Fibroblast of gingiva (primary cell): Measurements from ENCODE around the gene B3GALNT2.
A peak's percentile ranks its signal among the peaks of the same experiment; 100 is the strongest.
"Not testable (repeated sequence)": the region's sequence is repeated elsewhere in the genome, so short reads cannot be mapped to it uniquely, and the experiment has no call there.

Experiments
- DNase-seq: peaks from one replicate; pipeline ENCODE4 v3.0.0-alpha.2; 2011; ENCODE audit warnings: low read depth

The B3GALNT2 gene

DNA sequence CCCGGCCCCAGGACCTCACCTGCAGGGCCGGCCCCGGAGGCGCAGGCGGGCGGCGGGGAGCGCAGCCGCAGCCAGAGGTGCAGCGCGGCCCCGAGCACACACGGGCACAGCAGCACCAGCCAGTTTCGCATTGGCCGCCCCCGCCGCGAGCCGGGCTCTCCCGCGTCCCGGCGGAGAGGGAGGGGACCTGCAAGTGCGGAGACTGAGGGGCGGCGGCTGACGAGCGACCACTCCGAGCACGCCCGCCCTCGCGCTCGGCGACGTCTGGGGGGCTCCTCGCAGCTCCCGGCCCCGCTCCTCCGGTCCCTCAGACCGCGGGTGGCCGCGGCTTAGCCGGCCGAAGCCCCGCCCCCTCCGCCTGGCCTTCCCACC lies at the start of gene B3GALNT2:
Gene B3GALNT2 (minus strand): TSS at position 331 of the 372 bp plus-strand sequence. CDS start 200 bp downstream, at position 131.
- no peak for DNase-seq

DNA sequence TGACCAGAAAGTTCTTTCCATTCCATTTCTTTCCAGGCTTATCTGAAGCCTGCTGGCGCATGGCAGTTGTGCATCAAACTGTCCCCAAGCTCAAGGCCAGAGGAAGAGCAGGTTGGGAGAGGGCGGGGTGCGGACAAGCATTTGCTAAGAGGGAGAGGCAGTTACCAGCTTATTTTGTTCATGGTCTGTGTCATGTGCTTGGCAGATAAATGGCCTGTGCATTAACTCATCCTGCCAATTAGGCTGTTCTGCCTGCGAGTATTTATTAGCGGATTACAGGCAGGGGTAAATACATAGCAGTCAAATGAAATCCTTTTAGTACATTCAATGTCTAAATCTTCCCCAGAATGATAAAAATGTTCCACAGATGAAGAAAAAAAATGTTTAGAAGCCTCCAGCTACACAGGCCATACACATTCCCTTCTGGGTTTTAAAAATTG lies 48.9 kb upstream of the B3GALNT2 start:
- DNase-seq: no peak

DNA sequence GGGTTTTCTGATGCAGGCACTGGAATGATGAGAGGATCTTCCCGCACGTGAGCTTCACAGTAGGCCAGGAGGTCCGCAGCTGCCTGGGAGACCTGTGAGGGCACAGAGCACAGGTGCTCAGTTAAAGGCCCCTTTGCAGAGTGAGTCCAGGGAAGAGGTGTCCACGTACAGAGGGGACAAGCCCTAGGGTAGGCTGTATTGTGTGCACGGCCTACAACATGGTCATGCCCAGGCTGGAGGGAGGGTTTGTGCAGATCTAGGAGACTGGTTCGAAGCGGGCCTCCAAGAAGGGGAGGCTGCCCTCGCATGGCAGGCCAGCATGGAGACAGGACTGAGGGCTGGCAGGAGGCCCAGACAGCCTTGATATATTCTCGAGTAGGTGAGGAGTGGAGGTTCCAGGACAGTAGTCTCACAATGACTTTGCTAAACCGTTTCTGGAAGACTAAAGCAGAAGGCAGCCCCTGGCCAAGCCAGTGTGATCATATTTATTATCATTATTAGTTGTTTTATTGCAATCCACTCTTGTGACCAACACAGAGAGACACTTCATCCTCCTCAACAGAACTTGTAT lies 48.0 kb upstream of the B3GALNT2 start:
- DNase-seq: no peak

DNA sequence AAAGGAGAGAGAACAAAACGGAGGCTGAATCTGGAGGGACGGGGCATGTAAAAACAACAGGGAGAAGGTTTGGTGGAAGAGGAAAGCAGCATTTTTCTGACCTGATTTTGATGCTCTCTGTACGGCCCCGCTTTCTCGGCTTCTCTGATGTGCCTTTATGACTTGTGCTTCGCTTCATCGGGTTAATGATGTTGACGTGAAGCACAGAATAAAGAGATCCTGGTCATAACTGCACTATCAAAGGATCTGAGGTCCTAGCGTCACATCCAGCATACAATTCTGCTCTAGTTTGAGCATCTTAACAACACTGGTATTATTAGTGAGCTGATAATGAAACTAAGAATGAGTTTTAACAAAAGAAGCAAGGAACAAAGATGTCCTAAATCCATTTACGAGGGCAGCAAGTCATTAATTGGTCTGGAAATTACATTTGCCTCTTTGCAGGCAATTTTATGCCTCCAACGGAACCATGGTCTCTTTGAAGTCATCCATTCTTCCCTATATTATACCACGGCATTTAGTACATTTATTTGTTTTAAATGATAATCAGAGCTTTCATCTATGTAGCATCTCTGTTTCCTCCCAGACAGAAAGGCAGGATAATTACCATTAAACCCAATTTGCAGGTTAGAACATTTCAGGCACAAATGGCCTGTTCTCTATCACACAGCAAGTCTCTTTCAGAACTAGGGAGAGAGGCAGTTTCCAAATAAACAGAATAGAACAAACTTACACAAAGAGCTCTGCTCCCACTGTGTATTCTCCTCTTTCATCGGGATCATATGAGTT lies 45.3 kb upstream of the B3GALNT2 start:
- no peak for DNase-seq

DNA sequence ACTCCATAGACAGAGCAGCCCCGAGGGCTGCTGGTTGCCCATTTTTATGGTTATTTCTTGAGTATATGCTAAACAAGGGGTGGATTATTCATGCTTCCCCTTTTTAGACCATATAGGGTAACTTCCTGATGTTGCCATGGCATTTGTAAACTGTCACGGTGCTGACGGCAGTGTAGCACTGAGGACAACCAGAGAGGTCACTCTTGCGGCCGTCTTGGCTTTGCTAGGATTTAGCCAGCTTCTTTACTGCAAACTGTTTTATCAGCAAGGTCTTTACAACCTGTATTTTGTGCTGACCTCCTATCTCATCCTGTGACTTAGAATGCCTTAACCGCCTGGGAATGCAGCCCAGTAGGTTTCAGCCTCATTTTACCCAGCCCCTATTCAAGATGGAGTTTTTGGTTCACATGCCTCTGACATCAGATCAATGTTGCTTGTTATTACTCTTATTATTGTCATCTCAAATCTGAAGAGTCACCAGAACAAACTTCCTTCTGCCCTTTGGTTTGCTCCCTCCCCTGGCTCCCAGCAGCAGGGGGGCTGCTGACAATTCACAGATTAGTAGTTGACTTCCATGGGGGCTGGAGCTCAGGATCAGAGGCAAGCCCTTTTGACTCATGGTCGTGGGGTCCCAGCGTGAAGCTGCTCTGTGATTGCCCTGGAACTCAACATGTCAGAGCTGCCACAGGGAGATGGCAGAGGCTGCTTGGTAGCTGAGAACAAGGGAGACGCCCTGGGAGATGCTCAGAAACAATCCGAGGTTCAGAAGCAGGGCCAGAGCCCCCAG lies 42.3 kb upstream of the B3GALNT2 start:
- DNase-seq: not testable (repeated sequence)

DNA sequence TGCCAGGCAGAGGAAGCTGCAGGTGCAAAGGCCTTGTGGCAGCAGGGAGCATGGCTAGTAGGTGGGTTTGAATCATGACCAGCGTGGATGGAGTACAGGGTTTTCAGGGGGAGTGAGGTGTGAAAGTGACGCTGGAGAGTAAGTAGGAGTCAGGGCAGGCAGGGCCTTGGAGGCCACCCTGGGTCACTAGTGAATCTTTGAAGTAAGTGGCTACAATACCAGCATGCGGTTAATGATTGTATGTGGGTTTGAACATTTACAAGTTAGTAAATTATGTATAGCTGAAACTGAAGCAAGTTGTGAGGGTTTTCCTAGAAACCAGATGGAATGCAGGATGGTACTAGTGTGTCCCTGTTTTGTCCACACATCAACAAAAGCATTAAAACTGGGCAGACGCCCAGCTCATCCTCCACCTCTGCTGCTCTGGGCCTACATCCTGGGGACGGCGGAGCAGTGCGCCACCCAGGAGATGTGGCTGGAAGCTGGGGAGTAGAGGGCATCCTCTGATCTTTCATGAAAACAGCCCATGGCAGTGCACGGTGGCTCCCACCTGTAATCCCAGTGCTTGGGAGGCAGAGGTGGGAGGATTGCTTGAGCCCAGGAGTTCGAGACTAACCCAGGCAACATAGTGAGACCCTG lies 41.2 kb upstream of the B3GALNT2 start:
- no peak for DNase-seq

DNA sequence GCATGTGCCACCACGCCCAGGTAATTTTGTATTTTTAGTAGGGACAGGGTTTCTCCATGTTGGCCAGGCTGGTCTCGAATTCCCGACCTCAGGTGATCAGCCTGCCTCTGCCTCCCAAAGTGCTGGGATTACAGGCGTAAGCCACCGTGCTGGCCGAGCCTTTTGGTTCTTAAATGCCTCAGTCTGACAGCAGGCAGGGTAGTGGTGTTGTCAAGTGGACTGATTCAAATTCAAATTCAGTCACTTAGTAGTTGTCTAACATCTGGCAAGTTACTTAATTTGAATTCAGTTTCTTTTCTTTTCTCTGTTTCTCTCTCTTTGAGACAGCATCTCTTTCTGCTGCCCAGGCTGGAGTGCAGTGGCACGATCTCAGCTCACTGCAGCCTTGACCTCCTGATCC lies 38.6 kb upstream of the B3GALNT2 start:
- not testable (repeated sequence) for DNase-seq

DNA sequence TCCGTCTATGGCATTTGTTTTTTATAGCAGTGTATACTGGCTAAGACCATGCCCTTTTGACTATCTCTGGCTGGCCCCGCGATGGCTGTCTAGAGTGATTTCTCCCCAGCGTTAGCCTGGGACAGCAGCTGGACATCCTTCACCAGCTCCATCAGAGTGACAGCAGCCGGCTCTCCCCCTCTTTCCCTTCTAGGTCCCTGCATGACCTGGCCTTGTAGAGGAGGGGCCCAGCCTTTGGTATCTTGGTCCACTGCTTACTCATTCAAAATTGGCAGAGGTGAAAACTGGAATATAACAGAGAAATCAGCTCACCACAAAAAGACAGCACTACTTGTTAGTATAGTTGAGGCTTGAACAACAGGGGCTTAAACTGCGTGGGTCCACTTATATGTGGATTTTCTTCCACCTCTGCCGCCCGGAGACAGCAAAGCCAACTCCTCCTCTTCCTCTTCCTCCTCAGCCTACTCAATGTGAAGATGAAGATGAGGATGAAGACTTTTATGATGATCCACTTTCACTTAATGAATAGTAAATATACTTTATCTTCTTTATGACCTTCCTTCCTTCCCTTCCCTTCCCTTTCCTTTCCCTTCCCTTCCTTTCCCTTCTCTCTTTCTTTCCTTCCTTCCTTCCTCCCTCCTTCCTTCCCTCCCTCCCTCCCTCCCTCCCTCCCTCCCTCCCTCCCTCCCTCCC lies 29.4 kb upstream of the B3GALNT2 start:
- DNase-seq: no peak

DNA sequence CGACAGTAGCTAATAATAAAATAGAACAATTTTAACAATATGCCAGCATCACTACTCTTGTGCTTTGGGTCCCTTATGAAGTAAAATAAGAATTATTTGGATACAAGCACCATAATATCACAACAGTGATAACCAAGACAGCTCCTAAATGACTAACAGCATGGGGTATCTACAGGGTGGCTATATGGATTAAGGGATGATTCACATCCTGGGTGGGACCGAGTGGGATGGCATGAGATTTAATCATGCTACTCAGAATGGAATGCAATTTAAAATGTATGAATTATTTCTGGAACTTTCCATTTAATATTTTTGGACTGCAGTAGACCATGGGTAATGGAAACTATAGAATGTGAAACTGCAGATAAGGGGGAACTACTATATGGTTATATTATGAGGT lies 28.1 kb upstream of the B3GALNT2 start:
- DNase-seq: no peak

DNA sequence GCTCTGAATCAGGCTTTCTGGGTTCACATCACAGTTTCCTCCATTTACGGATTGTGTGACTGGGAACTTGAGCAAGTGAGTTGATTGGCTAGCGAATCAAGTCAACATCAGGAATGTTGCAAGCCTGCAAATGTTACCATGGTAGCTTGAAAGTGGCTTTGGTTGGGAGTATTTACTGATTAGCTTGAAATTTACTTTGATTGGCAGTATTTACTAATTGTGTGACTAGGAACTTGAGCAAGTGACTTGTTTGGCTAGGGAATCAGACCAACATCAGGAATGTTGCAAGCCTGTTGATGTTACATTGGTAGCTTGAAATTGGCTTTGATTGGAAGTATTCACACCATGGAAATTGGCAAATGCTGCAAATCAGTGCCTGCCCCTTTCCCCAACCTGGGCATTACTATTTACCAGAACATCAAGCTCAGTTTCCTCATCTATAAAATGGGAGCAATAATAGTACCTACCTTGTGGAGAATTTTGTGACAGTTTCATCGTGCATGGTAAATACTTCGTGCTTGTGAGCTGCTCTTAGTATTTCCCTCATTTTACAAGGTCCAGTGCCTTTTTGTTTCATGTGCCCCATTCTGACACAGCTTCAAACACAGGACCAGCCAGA lies 23.1 kb upstream of the B3GALNT2 start:
- DNase-seq: peak; percentile 44

DNA sequence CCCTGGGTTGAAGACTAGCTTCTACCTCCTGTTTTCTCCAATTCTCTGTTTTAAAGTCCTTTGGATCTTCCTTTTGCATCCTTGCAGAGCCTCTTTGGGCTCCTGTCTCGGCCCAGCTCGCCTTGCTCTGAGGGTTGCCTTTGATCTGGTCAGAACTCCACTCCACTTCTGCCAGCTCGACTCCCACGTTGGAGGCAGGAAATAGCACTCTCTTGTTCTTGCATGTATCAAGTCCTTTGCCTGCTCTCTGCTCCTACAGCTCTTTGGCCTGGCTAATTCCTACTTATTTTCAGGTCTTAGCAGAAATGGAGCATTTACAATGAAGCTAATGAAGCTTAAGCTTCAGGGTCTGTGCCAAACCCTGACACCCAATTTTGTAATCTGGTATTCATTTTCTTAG lies 21.1 kb upstream of the B3GALNT2 start:
- no peak for DNase-seq

DNA sequence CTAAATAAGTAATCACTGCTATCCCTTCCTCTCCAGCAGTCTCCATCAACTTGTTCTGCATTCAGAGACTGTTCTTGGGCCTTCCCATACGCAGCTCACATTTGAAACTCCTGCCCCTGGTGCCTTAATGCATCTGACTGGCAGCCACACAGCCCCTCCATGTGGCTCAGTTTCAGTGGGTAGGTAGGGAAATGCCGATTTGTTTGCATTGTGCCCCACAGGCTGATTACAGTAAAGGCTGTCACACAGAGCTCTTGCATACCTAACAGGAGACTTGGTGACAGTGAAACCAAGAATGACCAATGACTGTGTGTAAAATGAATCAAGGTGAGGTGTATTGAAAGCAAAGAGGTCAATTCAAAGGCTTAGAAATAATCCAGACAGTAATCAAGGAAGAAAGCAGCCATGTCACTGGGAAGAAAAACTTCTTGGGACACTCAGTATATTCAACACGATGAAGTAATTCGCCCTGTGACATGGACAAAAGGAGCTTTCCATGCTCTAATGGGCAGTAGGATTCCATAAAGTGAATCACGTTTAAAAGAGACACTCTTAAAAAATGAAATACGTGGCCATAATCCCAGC lies 12.7 kb upstream of the B3GALNT2 start:
- DNase-seq: no peak

DNA sequence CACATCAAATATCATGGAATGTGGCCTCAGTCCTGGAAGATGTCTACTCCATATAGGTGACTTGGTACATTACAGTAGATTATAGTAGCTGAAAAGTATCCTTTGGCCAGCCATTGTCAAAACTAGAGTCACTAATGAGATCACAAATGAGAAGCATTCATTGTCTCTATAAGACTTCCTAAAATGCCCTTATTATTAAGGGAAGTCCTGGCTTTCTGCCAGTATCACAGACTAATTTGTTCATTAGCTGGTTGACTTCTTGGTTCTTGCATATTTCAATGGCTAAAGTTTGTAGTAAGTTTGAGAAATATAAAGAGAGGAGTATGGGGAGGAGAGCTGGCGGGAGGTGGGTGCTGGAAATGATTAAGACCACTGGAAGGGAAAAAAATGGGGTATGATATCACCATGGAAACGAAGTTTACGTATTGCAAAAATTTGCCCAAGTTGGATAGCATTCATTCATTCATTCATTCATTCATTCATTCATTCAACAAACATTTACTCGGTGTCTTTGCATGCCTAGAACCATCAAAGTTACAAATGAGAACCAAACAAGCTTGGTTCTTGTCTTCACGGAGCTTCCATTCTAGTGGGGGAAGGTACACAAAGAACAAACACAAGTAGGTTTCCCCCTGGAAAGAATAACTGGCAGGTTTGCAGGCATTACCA lies 11.7 kb upstream of the B3GALNT2 start:
- DNase-seq: no peak

DNA sequence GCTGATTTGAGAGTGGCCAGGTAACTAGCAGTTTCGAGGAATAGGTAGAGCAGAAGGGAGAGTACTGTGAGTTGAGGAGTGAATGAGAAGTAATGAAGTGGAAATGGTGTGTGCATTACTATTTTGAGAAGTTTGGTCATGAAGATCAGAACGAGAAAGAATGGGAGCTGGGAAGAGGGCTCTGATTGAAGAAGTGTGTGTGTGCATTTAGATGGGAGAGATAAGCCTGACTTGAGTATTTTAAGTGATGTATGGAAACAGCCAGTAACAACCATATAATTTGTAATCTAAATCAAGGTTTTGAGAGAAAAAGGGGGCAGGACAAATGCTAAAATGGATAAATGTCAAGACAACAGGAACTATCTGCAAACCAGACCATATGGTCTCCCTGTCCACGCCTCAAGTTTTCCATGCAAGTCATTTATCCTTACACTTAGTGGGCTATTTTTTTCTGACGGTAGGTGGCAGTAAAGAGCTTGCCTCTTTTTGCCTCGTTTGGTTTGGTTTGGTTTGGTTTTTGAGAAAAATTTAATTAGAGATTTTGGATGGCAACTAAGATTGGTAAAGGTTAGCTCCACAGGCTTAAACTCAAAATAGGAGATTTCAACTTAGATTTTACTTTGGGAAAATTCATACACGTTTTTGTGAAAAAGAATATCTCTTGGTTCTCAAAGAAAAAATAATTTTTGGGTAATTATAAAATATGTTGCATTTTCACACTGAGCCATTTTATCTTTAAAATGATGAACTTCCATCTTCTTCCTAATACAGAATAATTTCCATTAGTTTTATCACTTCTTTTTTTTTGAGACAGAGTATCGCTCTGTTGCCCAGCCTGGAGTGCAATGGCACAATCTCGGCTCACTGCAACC lies 9.5 kb upstream of the B3GALNT2 start:
- peak; percentile 52 for DNase-seq

DNA sequence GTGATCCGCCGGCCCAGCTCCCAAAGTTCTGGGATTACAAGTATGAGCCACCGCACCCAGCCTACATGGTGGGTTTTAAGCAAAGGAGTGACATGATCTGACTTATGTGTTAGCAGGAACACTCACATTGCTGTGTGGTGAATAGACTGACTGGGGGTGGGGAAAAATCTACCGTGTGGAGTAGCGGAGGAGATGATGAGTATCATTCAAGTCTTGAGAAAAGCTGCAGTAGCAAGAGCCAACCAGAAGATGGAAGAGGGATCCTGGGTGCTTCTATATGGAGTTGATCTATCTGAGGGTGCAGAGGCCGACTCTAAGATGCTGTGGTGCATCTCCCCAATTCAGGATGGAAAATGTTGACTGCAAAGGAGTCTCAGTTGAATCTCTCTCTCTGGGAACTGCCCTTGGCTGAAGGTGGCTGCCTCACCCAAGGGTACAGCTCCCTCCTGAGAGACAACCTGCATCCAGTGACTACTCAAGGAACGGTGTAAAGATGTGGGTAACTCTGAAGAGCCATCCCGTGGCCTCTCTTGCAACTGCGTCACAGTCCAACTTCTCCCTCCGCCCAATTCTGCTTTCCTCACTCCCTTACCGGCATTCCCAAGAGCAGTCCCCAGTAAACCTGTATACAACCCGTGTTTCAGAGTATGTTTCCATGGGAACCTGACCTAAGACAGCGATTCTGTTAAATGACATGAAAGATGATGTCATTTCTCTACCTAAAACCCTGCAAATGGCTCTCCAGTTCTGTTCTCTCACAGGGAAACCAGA lies 7.4 kb upstream of the B3GALNT2 start:
- DNase-seq: no peak

DNA sequence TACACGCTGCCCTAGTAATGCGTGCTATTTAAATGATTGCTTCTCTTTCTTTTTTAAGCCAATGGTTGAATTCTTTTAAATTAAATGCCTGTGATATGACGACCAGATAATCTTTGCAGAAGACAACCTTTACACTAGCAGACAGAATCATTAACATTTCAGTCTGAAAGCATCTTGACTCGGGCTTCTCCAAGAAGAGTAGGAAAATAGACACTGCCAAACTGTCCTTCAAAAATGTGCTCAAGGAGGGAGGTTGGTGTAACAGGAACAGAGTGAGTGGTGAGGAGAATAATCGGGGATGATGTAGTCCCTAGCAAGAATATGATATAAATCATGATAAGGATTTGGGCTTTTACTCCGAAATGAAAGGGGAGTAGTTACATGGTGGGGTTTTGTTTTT lies 6.6 kb upstream of the B3GALNT2 start:
- DNase-seq: no peak

DNA sequence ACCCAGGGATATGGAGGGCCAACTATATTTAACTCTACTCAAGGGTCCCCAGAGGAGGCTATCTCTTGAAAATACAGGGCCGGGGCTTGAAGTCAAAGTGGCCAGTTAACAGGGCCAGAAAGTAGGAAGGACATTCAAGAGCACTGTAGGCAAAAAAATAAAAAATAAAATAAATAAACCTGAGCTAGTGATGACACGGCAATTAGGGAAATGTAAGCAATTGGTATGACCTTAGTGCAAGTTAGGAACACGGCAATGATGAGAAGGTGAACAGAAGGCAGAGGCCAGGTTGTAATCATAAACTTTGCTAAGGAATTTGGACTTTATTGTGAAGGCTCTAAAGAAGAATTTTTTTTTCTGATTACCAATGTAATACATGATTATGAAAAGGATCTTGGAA lies 3.4 kb upstream of the B3GALNT2 start:
- DNase-seq: no peak

DNA sequence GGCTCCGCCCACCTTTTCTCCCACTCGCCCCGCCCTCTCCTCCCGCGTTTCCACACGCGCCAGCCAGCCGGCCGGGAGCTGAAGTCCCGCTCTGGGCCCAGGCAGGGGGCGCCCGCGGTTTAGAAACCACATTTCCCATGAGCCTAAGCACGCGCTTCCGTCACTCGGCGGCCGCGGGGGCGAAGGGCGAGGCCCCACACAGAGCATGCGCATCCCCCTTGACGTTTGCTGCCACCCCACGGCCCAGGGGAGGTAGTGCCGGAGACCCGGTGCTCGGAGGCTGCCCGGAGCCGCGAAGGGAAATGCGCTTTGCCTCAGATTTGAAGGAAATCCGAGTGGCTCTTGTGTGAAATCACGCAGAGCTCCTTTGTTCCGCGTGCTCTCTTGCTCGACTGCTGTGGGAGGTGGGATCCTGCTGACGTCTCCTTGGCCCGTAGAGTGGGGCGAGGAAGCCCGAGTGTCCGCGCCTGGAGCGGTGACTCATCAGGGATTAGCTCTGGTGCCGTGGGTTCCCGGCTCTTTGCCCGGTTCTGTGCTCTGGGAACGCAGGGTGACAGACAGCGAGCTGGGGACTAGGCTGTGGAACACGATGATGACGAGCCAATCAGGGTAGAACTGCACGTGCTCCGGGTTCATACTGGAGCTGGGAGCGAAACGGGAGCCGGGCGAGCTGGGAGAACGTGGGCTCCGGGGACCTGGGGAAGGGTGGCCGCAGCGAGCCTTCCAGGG lies 406 bp upstream of the B3GALNT2 start:
- peak; percentile 99 for DNase-seq
